ENCODE measurements around the gene BICRAL. TPM values are rescaled to one million over a fixed set of nuclear protein-coding genes. Genes with fewer than 3 reads are reported as not detected.
"Not testable (repeated sequence)": the region's sequence is repeated elsewhere in the genome, so short reads cannot be mapped to it uniquely, and the experiment has no call there.

The BICRAL gene
- total RNA-seq, 2 donors from 2014 or later = 11.6 to 14.9 TPM

DNA sequence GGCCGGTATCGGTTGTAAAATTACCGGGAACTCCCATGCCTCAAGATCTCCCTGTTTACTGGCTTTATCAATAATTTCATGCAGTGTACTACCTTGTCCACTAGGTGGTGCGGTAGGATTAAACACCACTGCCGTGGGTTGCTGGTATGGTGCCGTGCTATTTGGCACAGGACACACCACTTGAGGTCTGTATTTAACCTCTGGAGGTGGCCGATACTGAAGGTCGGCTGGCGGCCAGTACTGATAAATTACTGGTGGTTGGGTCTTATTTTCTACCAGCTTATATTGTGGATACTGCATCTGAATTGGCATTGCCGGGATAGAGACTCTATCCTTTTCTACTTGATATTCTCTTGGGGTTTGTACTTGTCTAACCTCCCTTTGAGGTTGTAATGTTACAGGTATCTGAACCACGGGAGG is 119.7 kb downstream of the BICRAL start:
- H3K9ac ChIP-seq (ENCODE audit: extremely low read depth, low read length, poor library complexity, severe bottlenecking) = no peak overlapping the region
- peak; percentile 89 for DNase-seq
- Mint-ChIP-seq H3K9me3 (no peaks in the 10 kb centered on the region), H3K36me3 (ENCODE audit: low read depth) (no peaks in the 10 kb centered on the region), H3K4me3 (peak overlapping the region; percentile 29), H3K4me1 (peaks cover 33% of the 10 kb centered on the region), H3K27ac (peak overlapping the region; percentile 95), H3K27me3 (ENCODE audit: insufficient read depth) (no peaks in the 10 kb centered on the region)
- peaks cover 11% of the 10 kb centered on the region for H3K4me1 ChIP-seq (ENCODE audit: control insufficient read depth, insufficient read depth, low read length)
- H3K9me3 ChIP-seq (ENCODE audit: control insufficient read depth, low read length) = no peaks in the 10 kb centered on the region
- no peaks in the 10 kb centered on the region for H3K36me3 ChIP-seq (ENCODE audit: control insufficient read depth, insufficient read depth, low read length)
- H3K4me3 ChIP-seq (ENCODE audit: low read length) = peak overlapping the region; percentile 57
- 14 to 18% methylated on average over 7 to 11 of the region's 11 CpGs for WGBS, 2 experiments (ENCODE audit: insufficient coverage in 1 of 2, insufficient read length in 1 of 2)
- peak; percentile 90 for TF ChIP-seq CTCF (conservative IDR thresholded peaks at IDR 0.05)
- no peaks in the 10 kb centered on the region for H3K27me3 ChIP-seq (ENCODE audit: control insufficient read depth, insufficient read depth, low read length, poor library complexity, severe bottlenecking)
- no peak overlapping the region for H3K27ac ChIP-seq (ENCODE audit: low read depth, low read length)

DNA sequence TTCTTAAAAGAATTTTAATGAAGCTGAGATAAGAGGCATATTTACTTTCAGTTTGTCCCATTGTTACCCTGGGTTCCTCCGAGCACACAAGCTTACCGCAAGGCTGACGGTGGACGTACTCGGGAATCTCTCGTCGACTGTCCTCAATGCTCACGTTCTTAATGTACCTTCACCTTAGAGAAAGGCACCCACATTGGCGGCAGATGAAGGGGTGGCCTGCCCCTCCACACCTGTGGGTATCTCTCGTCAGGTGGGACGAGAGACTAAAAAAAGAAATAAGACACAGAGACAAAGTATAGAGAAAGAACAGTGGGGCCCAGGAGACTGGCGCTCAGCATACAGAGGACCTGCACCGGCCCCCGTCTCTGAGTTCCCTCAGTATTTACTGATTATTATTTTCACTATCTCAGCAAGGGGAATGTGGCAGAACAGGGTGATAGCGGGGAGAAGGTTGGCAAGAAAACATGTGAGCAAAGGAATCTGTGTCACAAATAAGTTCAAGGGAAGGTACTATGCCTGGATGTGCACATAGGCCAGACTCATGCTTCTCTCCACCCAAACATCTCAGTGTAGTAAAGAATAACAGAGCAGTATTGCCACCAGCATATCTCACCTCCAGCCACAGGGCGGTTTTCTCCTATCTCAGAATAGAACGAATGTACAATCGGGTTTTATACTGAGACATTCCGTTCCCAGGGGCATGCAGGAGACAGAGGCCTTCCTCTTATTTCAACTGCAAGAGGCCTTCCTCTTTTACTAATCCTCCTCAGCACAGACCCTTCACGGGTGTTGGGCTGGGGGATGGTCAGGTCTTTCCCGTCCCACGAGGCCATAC is 120.8 kb downstream of the BICRAL start:
- H3K36me3 ChIP-seq (ENCODE audit: control insufficient read depth, insufficient read depth, low read length); H3K36me3 Mint-ChIP-seq (ENCODE audit: low read depth); H3K9me3 Mint-ChIP-seq; H3K9me3 ChIP-seq (ENCODE audit: control insufficient read depth, low read length); H3K27me3 ChIP-seq (ENCODE audit: control insufficient read depth, insufficient read depth, low read length, poor library complexity, severe bottlenecking); DNase-seq; H3K27me3 Mint-ChIP-seq (ENCODE audit: insufficient read depth): not testable (repeated sequence)
- Histone ChIP-seq H3K27ac (ENCODE audit: low read depth, low read length) (peak overlapping the region; percentile 22), H3K4me3 (ENCODE audit: low read length) (peak overlapping the region; percentile 57), H3K4me1 (ENCODE audit: control insufficient read depth, insufficient read depth, low read length) (peaks cover 11% of the 10 kb centered on the region), H3K9ac (ENCODE audit: extremely low read depth, low read length, poor library complexity, severe bottlenecking) (peak overlapping the region; percentile 31)
- Mint-ChIP-seq H3K27ac (peak overlapping the region; percentile 95), H3K4me3 (peak overlapping the region; percentile 29), H3K4me1 (peaks cover 33% of the 10 kb centered on the region)
- 64 to 85% methylated on average over 13 to 22 of the region's 22 CpGs for WGBS, 2 experiments (ENCODE audit: insufficient coverage in 1 of 2, insufficient read length in 1 of 2)

GRCh38 chr6:42904467-42904866 is 122.6 kb downstream of the BICRAL start:
- Histone ChIP-seq H3K36me3 (ENCODE audit: control insufficient read depth, insufficient read depth, low read length) (no peaks in the 10 kb centered on the region), H3K4me1 (ENCODE audit: control insufficient read depth, insufficient read depth, low read length) (peaks cover 6% of the 10 kb centered on the region), H3K4me3 (ENCODE audit: low read length) (no peak overlapping the region), H3K27me3 (ENCODE audit: control insufficient read depth, insufficient read depth, low read length, poor library complexity, severe bottlenecking) (no peaks in the 10 kb centered on the region), H3K27ac (ENCODE audit: low read depth, low read length) (no peak overlapping the region), H3K9me3 (ENCODE audit: control insufficient read depth, low read length) (no peaks in the 10 kb centered on the region), H3K9ac (ENCODE audit: extremely low read depth, low read length, poor library complexity, severe bottlenecking) (no peak overlapping the region)
- no peak overlapping the region for H3K27ac Mint-ChIP-seq
- no peaks in the 10 kb centered on the region for H3K9me3 Mint-ChIP-seq
- peaks cover 28% of the 10 kb centered on the region for H3K4me1 Mint-ChIP-seq
- no peak overlapping the region for H3K4me3 Mint-ChIP-seq
- WGBS, 2 experiments (ENCODE audit: insufficient coverage in 1 of 2, insufficient read length in 1 of 2) = 89 to 94% methylated on average over 9 to 10 of the region's 10 CpGs
- no peak for TF ChIP-seq CTCF (conservative IDR thresholded peaks at IDR 0.05)
- DNase-seq = no peak
- no peaks in the 10 kb centered on the region for H3K36me3 Mint-ChIP-seq (ENCODE audit: low read depth)
- H3K27me3 Mint-ChIP-seq (ENCODE audit: insufficient read depth) = no peaks in the 10 kb centered on the region

Measured in endodermal cell (in vitro differentiated cells).